Measurements from ENCODE around the gene PCDHGA3.

DNA sequence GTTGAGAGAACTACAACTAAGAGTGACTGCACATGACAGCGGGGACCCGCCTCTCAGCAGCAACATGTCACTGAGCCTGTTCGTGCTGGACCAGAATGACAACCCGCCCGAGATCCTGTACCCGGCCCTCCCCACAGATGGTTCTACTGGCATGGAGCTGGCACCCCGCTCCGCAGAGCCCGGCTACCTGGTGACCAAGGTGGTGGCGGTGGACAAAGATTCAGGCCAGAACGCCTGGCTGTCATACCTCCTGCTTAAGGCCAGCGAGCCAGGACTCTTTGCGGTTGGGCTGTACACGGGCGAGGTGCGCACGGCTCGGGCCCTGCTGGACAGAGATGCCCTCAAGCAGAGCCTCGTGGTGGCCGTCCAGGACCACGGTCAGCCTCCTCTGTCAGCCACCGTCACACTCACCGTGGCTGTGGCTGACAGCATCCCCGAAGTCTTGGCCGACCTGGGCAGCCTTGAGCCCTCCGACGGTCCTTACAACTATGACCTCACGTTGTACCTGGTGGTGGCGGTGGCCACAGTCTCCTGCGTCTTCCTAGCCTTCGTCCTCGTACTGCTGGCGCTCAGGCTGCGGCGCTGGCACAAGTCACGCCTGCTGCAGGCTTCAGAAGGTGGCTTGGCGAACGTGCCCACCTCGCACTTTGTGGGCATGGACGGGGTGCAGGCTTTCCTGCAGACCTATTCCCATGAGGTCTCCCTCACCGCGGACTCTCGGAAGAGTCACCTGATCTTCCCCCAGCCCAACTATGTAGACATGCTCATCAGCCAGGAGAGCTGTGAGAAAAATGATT lies 41.0 kb downstream of the PCDHGA3 start:
- TF ChIP-seq POLR2A (IDR thresholded peaks at IDR 0.05) (no peak), CTCF (IDR thresholded peaks at IDR 0.05) (no peak), POLR2AphosphoS5 (IDR thresholded peaks at IDR 0.05) (no peak)

All from prostate gland (tissue), 2 donors.